ENCODE data around the gene PDSS2. TPM values are rescaled to one million over a fixed set of nuclear protein-coding genes. Genes with fewer than 3 reads are reported as not detected.
"Not testable (repeated sequence)": the region's sequence is repeated elsewhere in the genome, so short reads cannot be mapped to it uniquely, and the experiment has no call there.

PDSS2 gene
- total RNA-seq, 2 experiments from 2014 or later, result 13.1 to 16.9 TPM

DNA sequence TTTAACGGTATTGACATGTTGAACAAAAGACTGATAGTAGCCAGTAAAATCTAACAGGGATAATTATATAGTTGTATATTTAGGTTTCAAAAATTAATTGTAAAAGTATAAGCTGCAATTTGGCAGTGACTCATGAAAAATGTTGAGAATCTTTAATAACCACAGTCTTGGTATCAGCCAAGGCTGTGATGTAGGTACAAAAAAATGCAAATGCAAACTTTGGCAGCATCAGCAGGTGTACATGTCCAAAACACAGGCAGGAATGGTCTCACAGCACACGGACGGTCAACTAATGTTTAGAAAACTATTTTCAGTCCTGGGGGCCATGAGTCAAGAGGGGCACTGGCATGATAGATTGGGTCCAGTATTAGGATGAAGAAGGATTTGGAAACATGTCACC, 285.6 kb downstream of the PDSS2 start:
- H3K9me3 Mint-ChIP-seq (ENCODE audit: low read depth), result no peaks in the 10 kb centered on the region
- H3K36me3 Mint-ChIP-seq, result no peaks in the 10 kb centered on the region
- no peaks in the 10 kb centered on the region for H3K27me3 Mint-ChIP-seq
- CTCF ChIA-PET, result interaction anchor here (0.5 kb wide), 1 partner anchor 359 kb away, joined by 3 read pairs; no protein-coding TSS in a partner anchor
- ATAC-seq, result no peak
- no peak overlapping the region for H3K4me3 Mint-ChIP-seq
- DNase-seq, result no peak
- H3K27ac Mint-ChIP-seq, result no peak overlapping the region
- H3K4me1 Mint-ChIP-seq, result no peaks in the 10 kb centered on the region

DNA sequence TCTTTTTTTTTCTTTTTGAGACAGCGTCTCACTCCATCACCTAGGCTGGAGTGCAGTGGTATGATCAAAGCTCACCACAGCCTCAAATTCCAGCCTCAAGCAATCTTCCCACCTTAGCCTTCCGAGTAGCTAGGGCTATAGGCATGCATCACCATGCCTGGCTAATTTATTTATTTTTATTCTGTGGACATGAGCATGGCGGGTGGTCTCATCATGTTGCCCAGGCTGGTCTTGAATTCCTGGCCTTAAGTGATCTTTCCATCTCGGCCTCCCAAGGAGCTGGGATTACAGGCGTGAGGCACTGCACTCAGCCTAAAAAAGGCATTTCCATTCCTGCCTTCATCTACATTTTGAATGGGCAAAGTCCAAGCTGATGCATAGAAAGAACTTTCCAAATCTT, 287.9 kb downstream of the PDSS2 start:
- CTCF ChIA-PET, result no interaction called here
- H3K4me3 Mint-ChIP-seq, result no peak overlapping the region
- no peaks in the 10 kb centered on the region for H3K4me1 Mint-ChIP-seq
- H3K9me3 Mint-ChIP-seq (ENCODE audit: low read depth), result no peaks in the 10 kb centered on the region
- ATAC-seq (no peak), DNase-seq (no peak)
- H3K27ac Mint-ChIP-seq, result no peak overlapping the region
- no peaks in the 10 kb centered on the region for H3K36me3 Mint-ChIP-seq
- no peaks in the 10 kb centered on the region for H3K27me3 Mint-ChIP-seq

DNA sequence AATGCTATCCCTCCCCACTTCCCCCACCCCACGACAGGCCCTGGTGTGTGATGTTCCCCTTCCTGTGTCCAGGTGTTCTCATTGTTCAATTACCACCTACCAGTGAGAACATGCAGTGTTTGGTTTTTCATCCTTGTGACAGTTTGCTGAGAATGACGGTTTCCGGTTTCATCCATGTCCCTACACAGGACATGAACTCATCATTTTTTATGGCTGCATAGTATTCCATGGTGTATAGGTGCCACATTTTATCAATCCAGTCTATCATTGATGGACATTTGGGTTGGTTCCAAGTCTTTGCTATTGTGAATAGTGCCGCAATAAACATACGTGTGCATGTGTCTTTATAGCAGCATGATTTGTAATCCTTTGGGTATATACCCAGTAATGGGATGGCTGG, 295.1 kb downstream of the PDSS2 start:
- DNase-seq; H3K27me3 Mint-ChIP-seq; H3K36me3 Mint-ChIP-seq; H3K4me3 Mint-ChIP-seq; H3K4me1 Mint-ChIP-seq; ATAC-seq; H3K9me3 Mint-ChIP-seq (ENCODE audit: low read depth); CTCF ChIA-PET; H3K27ac Mint-ChIP-seq: not testable (repeated sequence)

DNA sequence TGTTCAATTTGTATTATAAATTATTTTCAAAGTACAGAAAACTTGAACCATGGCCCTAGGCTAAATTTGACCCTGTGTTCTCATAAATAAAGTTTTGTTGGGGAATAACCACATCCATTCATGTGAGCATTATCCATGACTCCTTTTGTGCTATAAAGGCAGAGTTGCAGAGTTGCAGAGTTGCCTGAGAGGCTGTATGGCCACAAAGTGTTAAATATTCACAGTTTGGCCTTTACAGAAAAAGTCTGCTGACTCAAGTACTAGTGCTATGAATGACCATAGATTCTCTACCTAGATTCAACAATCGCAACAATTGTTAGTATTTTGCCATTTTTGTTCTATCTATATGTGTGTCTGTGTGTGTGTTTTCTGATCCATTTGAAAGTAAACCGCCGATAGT, 297.8 kb downstream of the PDSS2 start:
- Mint-ChIP-seq H3K4me1 (no peaks in the 10 kb centered on the region), H3K9me3 (ENCODE audit: low read depth) (no peaks in the 10 kb centered on the region), H3K27ac (no peak overlapping the region), H3K27me3 (no peaks in the 10 kb centered on the region), H3K4me3 (no peak overlapping the region), H3K36me3 (no peaks in the 10 kb centered on the region)
- CTCF ChIA-PET, result no interaction called here
- ATAC-seq (no peak), DNase-seq (no peak)

DNA sequence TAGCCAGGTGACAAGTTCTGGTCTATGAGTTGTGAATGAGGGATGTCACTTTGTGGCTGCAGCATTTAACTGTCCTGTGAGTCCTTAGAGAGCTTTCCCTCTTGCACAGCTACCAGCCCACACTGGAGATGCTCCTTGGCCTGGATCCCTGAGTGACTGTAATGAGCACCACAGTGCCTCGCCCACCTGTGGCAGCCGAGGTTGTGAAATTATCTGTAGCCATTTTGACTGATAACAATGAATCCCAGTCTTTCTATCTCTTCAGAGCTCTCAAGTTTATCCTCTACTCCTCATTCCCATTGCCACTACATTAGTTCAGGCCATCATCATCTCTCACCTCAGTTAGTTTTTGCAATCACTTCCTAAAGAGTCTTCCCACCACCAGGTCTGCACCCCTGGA, 302.7 kb downstream of the PDSS2 start:
- no peak overlapping the region for H3K4me3 Mint-ChIP-seq
- H3K4me1 Mint-ChIP-seq, result no peaks in the 10 kb centered on the region
- no peak for ATAC-seq
- H3K27ac Mint-ChIP-seq, result no peak overlapping the region
- no peak for DNase-seq
- H3K9me3 Mint-ChIP-seq (ENCODE audit: low read depth), result no peaks in the 10 kb centered on the region
- CTCF ChIA-PET, result no interaction called here
- no peaks in the 10 kb centered on the region for H3K27me3 Mint-ChIP-seq
- no peaks in the 10 kb centered on the region for H3K36me3 Mint-ChIP-seq

DNA sequence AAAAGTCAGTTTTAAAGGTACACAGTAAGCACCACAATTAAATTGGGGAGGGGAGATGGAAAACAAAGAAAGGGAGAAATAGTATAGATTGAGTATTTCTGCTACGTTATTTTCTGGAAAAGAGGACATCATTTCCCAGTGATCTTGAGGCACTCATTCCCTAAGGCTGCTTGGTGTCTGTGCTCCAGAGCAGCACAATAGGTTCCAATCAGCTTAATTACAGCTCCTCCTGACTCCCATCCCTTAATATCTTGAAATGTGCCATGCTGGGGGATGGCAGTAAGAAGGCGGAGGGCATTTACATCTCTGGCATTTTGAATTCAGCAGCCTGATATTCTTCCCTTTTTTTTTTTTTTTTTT, 304.6 kb downstream of the PDSS2 start:
- no peaks in the 10 kb centered on the region for H3K9me3 Mint-ChIP-seq (ENCODE audit: low read depth)
- ATAC-seq, result no peak
- H3K4me3 Mint-ChIP-seq, result no peak overlapping the region
- H3K4me1 Mint-ChIP-seq, result no peaks in the 10 kb centered on the region
- no peaks in the 10 kb centered on the region for H3K36me3 Mint-ChIP-seq
- CTCF ChIA-PET, result no interaction called here
- H3K27ac Mint-ChIP-seq, result no peak overlapping the region
- no peaks in the 10 kb centered on the region for H3K27me3 Mint-ChIP-seq
- DNase-seq, result no peak

DNA sequence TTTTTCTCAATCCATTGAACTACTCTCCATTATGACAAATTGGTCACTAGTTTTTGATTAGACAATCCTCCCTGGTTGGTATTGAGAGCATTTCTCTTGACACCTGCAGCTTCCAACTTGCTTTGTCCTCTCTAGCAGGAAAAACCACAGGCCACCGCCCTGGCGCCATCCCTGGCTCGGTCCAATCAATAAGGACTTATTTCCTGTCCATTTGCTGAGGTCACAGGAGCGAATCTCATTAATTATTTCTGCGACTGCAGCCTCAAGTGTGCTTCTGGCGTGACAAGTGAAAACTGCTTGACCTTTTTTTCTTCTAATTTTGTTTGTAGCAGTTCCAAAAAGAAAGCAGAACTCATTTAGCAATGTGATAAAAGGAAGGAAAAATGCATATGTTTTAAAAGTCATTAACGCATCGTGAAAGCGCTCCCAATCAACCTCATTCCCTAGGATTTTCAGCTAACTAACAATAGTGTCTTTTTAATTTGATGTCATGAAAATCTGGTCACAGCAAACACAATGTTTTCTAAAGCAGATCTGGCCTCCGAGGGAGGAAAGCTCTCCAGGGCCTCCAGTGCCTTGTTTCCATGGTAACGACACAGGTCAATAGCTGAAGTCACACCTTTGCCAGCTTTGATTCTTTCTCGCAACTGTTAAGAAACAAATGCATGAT, 305.1 kb downstream of the PDSS2 start:
- Mint-ChIP-seq H3K36me3 (no peaks in the 10 kb centered on the region), H3K4me3 (no peak overlapping the region), H3K4me1 (no peaks in the 10 kb centered on the region), H3K9me3 (ENCODE audit: low read depth) (no peaks in the 10 kb centered on the region), H3K27me3 (no peaks in the 10 kb centered on the region), H3K27ac (no peak overlapping the region)
- ATAC-seq (no peak), DNase-seq (no peak)
- CTCF ChIA-PET, result no interaction called here

DNA sequence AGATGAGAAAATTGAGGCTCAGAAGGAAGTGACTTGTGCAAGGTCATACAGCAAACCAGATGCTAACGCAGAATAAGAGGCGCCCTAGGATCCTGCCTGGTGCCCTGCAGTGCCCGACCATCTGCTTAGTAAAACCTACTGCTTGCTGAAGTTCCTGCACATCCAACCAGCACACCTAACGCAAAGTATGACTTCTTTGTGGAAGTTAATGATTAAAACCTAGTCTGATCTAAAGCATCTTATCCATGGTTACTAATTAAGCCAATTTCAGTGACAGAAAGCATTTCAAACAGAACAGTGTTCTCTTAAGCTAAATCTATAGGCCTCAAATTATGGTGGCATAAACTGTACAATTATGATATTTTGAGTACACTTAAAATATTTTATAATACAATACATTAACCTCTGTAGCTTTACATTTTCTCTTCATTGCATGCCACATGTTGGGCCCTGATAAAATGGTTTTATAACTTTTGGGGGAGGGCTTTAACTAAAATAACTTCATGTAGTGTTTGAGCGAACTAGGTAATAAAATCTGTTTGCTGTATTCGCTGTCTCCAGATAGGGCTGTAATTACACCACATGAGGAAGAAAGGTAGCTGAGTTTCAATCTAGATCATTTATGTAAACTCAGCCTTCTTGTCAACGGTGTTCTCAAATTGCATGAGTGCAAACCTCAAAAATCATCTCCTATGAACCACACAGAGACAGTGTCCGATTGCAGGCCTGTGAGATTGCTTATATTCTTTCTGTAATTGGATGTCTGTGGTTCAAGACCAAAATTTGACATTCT, 306.5 kb downstream of the PDSS2 start:
- no peak overlapping the region for H3K27ac Mint-ChIP-seq
- CTCF ChIA-PET, result interaction anchor here (1.0 kb wide), 1 partner anchor 29 kb away, joined by 3 read pairs; no protein-coding TSS in a partner anchor

DNA sequence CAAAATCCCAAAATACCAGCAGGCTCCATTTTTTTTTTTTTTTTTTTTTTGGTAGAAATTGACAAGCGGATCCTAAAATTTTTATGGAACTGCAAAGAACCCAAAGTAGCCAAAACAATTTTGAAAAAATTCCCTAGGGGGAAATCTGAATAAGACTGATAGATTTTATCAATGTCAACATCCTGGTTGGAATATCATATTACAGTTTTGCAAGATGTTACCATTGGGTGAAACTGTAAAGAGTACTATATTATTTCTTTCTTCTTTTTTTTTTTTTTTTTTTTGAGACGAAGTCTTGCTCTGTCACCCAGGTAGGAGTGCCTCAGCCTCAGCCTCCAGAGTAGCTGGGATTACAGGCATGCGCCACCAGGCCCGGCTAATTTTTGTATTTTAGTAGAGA, 314.7 kb downstream of the PDSS2 start:
- H3K27ac Mint-ChIP-seq, result no peak overlapping the region
- H3K4me3 Mint-ChIP-seq, result no peak overlapping the region
- no peaks in the 10 kb centered on the region for H3K4me1 Mint-ChIP-seq
- H3K9me3 Mint-ChIP-seq (ENCODE audit: low read depth), result no peaks in the 10 kb centered on the region
- H3K36me3 Mint-ChIP-seq, result no peaks in the 10 kb centered on the region
- no peak for ATAC-seq
- CTCF ChIA-PET, result interaction anchor here (0.7 kb wide), 1 partner anchor 670 kb away, joined by 5 read pairs; no protein-coding TSS in a partner anchor
- no peak for DNase-seq
- no peaks in the 10 kb centered on the region for H3K27me3 Mint-ChIP-seq

More for the DNA sequence above, 306.5 kb downstream of the PDSS2 start:
- H3K4me1 Mint-ChIP-seq, result no peaks in the 10 kb centered on the region
- no peaks in the 10 kb centered on the region for H3K27me3 Mint-ChIP-seq
- H3K36me3 Mint-ChIP-seq, result no peaks in the 10 kb centered on the region
- ATAC-seq, result no peak
- no peak for DNase-seq
- no peaks in the 10 kb centered on the region for H3K9me3 Mint-ChIP-seq (ENCODE audit: low read depth)
- H3K4me3 Mint-ChIP-seq, result no peak overlapping the region

DNA sequence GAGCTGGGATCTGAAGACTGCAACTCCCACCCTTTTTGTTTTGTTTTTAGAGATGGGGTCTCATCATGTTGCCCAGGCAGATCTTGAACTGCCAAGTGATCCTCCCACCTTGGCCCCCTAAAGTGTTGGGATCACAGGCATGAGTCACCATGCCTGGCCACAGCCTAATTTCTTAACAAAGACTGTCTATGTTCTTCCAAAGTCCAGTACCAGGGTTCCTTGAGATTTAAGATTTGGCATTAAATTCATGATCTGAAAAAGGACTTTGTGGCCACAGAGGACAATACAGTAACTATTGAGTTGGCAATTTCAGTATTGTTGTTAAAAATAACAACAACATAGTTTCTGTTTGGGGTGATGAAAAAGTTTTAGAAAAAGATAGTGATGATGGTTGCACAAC, 315.4 kb downstream of the PDSS2 start:
- Mint-ChIP-seq H3K27me3 (no peaks in the 10 kb centered on the region), H3K9me3 (ENCODE audit: low read depth) (no peaks in the 10 kb centered on the region), H3K36me3 (no peaks in the 10 kb centered on the region), H3K4me3 (no peak overlapping the region), H3K4me1 (no peaks in the 10 kb centered on the region), H3K27ac (no peak overlapping the region)
- CTCF ChIA-PET, result interaction anchor here (0.6 kb wide), 1 partner anchor 532 kb away, joined by 4 read pairs; no protein-coding TSS in a partner anchor
- DNase-seq (no peak), ATAC-seq (no peak)

DNA sequence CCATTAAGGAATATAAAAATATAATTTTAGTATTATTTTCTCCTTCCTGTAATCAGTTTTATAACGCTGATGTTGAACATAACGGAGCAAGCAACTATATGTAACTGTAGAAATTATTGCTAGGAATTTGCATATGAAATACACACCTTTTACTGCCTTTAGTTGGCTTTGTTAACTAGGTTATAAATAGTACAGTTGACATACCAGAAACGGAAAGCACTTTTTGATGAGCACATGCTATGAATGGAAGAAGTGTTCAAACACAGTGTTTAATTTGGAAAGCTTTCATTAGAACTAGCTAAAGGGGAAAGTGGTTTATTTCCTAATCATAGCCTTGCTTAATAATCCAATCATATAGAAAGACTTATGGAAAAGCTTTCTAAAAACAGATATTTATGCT, 318.8 kb downstream of the PDSS2 start:
- ATAC-seq, result no peak
- no peaks in the 10 kb centered on the region for H3K4me1 Mint-ChIP-seq
- no peak for DNase-seq
- H3K4me3 Mint-ChIP-seq, result no peak overlapping the region
- CTCF ChIA-PET, result no interaction called here
- H3K27ac Mint-ChIP-seq, result no peak overlapping the region
- no peaks in the 10 kb centered on the region for H3K9me3 Mint-ChIP-seq (ENCODE audit: low read depth)
- H3K36me3 Mint-ChIP-seq, result no peaks in the 10 kb centered on the region
- H3K27me3 Mint-ChIP-seq, result no peaks in the 10 kb centered on the region

DNA sequence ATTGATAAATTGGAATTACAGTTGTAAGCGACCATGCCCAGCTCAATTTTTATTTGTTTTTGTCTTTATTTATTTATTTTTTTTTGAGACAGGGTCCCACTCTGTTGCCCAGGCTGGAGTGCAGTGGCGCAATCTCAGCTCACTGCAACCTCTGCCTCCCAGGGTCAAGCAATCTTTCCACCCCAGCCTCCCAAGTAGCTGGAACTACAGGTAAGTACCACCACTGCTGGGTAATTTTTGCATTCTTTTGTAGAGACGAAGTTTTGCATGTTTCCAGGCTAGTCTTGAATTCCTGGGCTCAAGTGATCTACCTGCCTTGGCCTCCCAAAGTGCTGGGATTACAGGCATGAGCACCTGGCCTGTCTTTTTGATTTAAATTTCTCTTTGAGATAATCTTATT, 323.0 kb downstream of the PDSS2 start:
- H3K4me3 Mint-ChIP-seq; H3K27me3 Mint-ChIP-seq; H3K27ac Mint-ChIP-seq; H3K4me1 Mint-ChIP-seq; ATAC-seq; H3K9me3 Mint-ChIP-seq (ENCODE audit: low read depth); CTCF ChIA-PET; H3K36me3 Mint-ChIP-seq; DNase-seq: not testable (repeated sequence)

DNA sequence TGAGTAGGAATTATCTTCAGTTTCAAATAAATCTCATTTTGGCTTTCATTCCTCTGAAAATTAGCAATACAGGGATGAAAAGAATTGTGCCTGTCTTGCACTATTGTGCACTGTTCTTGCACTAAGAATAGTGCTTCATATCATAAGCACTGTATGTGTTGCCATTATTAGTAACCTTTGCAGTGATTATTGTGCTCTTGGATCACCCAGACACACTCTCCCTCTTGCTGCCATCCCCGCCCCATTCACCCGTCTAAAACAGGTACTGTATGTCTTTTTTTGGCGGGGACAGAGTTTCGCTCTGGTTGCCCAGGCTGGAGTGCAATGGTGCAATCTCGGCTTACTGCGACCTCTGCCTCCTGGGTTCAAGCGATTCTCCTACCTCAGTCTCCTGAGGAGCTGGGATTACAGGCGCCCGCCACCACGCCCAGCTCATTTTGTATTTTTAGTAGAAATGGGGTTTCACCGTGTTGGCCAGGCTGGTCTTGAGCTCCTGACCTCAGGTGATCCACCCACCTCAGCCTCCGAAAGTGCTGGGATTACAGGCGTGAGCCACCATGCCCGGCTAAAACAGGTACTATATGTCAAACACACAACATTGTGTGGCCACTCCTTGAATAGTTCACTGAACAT, 324.2 kb downstream of the PDSS2 start:
- not testable (repeated sequence) for H3K9me3 Mint-ChIP-seq (ENCODE audit: low read depth); DNase-seq; H3K36me3 Mint-ChIP-seq; H3K27ac Mint-ChIP-seq; H3K4me3 Mint-ChIP-seq; ATAC-seq; H3K4me1 Mint-ChIP-seq; H3K27me3 Mint-ChIP-seq
- CTCF ChIA-PET, result interaction anchor here (0.8 kb wide), 1 partner anchor 821 kb away, joined by 3 read pairs; no protein-coding TSS in a partner anchor

Measured in activated CD8-positive, alpha-beta memory T cell treated with anti-CD3 and anti-CD28 coated beads, Interleukin-2, amount 10 ng/mL, durations not matched to agents 7 days and 5 days (primary cell).